Heart right ventricle (tissue), 16 donors: ENCODE measurements around the gene HOTAIR. TPM values are rescaled to one million over a fixed set of nuclear protein-coding genes. Genes with fewer than 3 reads are reported as not detected.

ENCODE experiments used
- ATAC-seq, 8 donors: fragments of 200-7000 bp; cut with Tn5 transposase; one replicate each; pipeline ENCODE4 v1.9.1; 2020; ENCODE audit warnings: mild to moderate bottlenecking in 8 of 8, moderate library complexity in 8 of 8, moderate number of reproducible peaks in 1 of 8
- DNase-seq, 2 donors: peaks; one replicate each; pipeline ENCODE4 v3.0.0-alpha.2; 2020
- H3K27ac ChIP-seq, 10 donors: fragments of 200-600 bp; sonication (generic) in 2 of 10; one replicate each; pipeline versions ENCODE4 v1.5.0 to v1.8.0; 2020 to 2022; ENCODE audit warnings: mild to moderate bottlenecking in 3 of 10
- H3K27me3 ChIP-seq, 7 donors: fragments of 200-600 bp; one replicate each; pipeline ENCODE4 v1.8.0; 2021 to 2022; ENCODE audit warnings: mild to moderate bottlenecking in 2 of 7
- H3K36me3 ChIP-seq, 9 donors: fragments of 200-600 bp; sonication (generic) in 1 of 9; one replicate each; pipeline versions ENCODE4 v1.5.0 to v1.8.0; 2020 to 2022; ENCODE audit warnings: mild to moderate bottlenecking in 2 of 9
- H3K4me1 ChIP-seq, 9 donors: fragments of 200-600 bp; sonication (generic) in 1 of 9; one replicate each; pipeline versions ENCODE4 v1.5.0 to v1.8.0; 2020 to 2022; ENCODE audit warnings: mild to moderate bottlenecking in 4 of 9
- H3K4me3 ChIP-seq, 10 donors: fragments of 200-600 bp; sonication (generic) in 2 of 10; one replicate each; pipeline versions ENCODE4 v1.5.0 to v1.8.0; 2020 to 2022; ENCODE audit warnings: mild to moderate bottlenecking in 7 of 10, moderate library complexity in 2 of 10
- H3K9me3 ChIP-seq, 11 donors: fragments of 200-600 bp in 10 of 11; sonication (generic) in 2 of 11; one replicate each; pipeline versions ENCODE4 v1.5.0 to v1.8.0; 2013 to 2022; ENCODE audit warnings: mild to moderate bottlenecking in 2 of 11, control low read depth in 1 of 11, moderate library complexity in 1 of 11
- CTCF ChIP-seq, 9 donors: fragments of 200-600 bp; sonication (generic) in 2 of 9; IDR thresholded peaks; one replicate each; pipeline versions ENCODE4 v1.5.0 to v1.8.0; 2021 to 2022; ENCODE audit warnings: antibody characterized with exemption in 9 of 9, mild to moderate bottlenecking in 5 of 9, moderate library complexity in 1 of 9
- WGBS, 2 donors: extraction: QIAGEN DNeasy Blood & Tissue Kit; methylation state at CpG; one replicate each; pipeline ENCODE4 v1.1.7; 2013; ENCODE audit warnings: inconsistent platforms in 1 of 2; 5-methylcytosine and 5-hydroxymethylcytosine counted together
- intact Hi-C, 10 donors: fragments of 100-400 bp; cut with DNase I; formaldehyde crosslinking; loops; one replicate each; pipeline versions ENCODE4 v1.11.1 to v1.14.2; 2022
- polyA plus RNA-seq, 2 donors: library from polyadenylated mRNA; stranded (reverse); fragments of 200-250 nt; gene quantifications; one replicate each; pipeline ENCODE4 v1.2.3, GENCODE V29; 2013
- total RNA-seq, 10 donors: library from RNA; stranded (reverse); fragmentation: NEBNext Ultra II Directional in 3 of 10; extraction: Animal tissue kit (Norgen Biotek cat#: 25700) in 3 of 10; gene quantifications; one replicate each; pipeline versions ENCODE4 v1.2.1 to v1.2.4, GENCODE V29; 2021 to 2023
- donor health status: Arrhythmogenic right ventricular cardiomyopathy.
- donor health status: ischemic (EF 13 %, LVEDD 7.1; RV severe dilation, severe dysfunction).
- donor health status: healthy with polysubstance abuse.
- donor health status: DM: no; HTN: yes; CAD: no.
- donor health status: DM: no; HTN: no; CAD: no.
- donor health status: ischemic (EF 25% LVEDD 6.9; RV normal size, moderate dysfunction).
- donor health status: ischemic (EF 25% LVEDD 5.7; RV mildly dilated, moderate dysfunction).
- donor health status: healthy.
- donor health status: DM: yes; HTN: yes; CAD: no.
- donor health status: Ischemic cardiomyopathy.
- donor health status: ischemic (EF 35%, LVEDD 5.7; RV mildly dilated, moderate dysfunction).
- donor health status: nonischemic (EF 11% LVEDD 7.7; RV severe dilation, severe dysfunction).
- donor health status: DM: yes; HTN: yes; CAD: no.
- donor health status: PGD.
- donor health status: ischemic (EF 29% LVEDD 5.4; RV normal size, mild dysfunction).
- donor health status: nonischemic (EF 23%, LVEDD 6.1; RV moderate dilation, normal function).

The HOTAIR gene
- total and polyA plus RNA-seq, 12 donors: not detected

DNA sequence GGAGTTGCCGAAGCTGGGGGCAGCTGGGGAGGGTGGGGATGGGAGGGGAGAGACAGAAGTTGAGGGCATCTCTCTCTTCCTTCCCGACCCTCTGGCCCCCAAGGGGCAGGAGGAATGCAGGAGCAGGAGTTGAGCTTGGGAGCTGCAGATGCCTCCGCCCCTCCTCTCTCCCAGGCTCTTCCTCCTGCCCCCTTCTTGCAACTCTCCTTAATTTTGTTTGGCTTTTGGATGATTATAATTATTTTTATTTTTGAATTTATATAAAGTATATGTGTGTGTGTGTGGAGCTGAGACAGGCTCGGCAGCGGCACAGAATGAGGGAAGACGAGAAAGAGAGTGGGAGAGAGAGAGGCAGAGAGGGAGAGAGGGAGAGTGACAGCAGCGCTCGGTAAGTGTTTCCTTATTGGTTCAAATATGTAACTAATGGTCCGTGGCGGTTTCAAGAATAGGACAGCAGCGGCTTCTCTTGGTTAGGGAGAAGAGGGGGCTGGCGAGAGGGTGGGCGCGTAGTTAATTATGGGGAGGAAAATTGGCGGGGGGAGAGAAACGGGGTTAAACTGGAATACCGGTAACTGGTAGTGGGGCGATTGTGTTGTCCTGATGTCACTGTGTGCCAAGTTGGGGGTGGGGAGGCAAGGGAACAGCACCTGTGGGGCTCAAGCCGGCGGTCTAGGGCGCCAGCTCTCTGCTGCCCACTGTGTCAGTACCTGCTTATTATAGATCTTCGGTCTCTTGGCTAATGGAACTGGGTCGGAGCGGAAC is 42.5 kb upstream of the HOTAIR start:
- no peaks in the 10 kb centered on the region for H3K36me3 ChIP-seq
- H3K27ac ChIP-seq: peak overlapping the region in 3 of 10 donors; percentile 6 to 50 (median 16)
- H3K9me3 ChIP-seq: no peaks in the 10 kb centered on the region
- peak overlapping the region; percentile 16 to 53 (median 49) for H3K4me3 ChIP-seq
- TF ChIP-seq CTCF (IDR thresholded peaks at IDR 0.05): no peak
- H3K4me1 ChIP-seq: peaks cover 5 to 42% (median 31%) of the 10 kb centered on the region in 9 donors
- peak; percentile 17 to 57 (median 46) for ATAC-seq
- intact Hi-C loops: loop anchor here in 1 of 10 donors (10.0 kb wide), 1 partner anchor 338 kb away; no protein-coding TSS in a partner anchor
- H3K27me3 ChIP-seq: peaks cover 26 to 100% (median 96%) of the 10 kb centered on the region in 7 donors
- no peak for DNase-seq
- WGBS, 2 donors: 2 to 4% methylated on average over 24 of the region's 24 CpGs

DNA sequence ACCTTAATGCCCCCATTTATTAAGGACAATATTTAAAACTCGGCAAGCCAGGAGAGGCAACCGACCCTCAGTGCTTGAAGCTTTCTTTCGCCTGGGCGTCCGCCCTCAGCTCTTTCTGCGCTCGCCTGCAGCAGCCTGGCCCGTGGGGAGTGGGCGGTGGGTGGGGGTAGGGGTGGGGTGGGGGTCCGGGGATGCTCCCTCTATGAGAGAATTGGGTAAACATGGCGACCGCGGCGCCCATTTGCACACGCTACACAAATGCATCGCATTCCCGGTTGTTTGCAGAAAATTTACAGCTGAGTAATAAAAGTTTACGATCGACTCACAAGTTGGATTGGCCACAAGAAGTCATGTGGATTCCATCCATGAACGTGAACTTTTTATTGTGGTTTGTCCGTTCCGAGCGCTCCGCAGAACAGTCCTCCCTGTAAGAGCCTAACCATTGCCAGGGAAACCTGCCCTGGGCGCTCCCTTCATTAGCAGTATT is 41.8 kb upstream of the HOTAIR start:
- H3K36me3 ChIP-seq: no peaks in the 10 kb centered on the region
- no peak overlapping the region for H3K27ac ChIP-seq
- intact Hi-C loops: loop anchor here in 1 of 10 donors (10.0 kb wide), 1 partner anchor 338 kb away; no protein-coding TSS in a partner anchor

DNA sequence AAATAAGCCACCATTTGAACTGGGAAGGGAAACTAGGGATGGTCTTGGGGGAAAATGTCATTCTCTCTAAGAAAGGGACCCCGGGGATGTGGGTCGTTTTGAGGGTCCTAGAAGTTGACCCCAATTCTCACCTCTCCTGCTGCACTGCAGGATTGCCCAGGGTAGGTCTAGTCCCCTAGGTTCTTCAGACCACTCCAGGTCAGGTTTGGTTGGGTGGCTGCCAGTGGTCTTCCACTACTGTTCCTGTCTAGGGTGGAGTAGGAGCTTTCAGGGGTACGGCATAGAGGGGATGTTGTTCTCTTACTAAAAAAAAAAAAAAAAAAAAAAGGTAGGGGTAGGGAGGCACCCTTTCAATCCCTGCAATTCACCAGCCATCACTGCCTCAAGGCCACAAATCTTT is 41.3 kb upstream of the HOTAIR start:
- H3K4me3 ChIP-seq: no peak overlapping the region
- intact Hi-C loops: loop anchor here in 1 of 10 donors (10.0 kb wide), 1 partner anchor 339 kb away; no protein-coding TSS in a partner anchor
- TF ChIP-seq CTCF (IDR thresholded peaks at IDR 0.05): no peak
- no peak for DNase-seq
- peaks cover 26 to 100% (median 96%) of the 10 kb centered on the region in 7 donors for H3K27me3 ChIP-seq
- H3K36me3 ChIP-seq: no peaks in the 10 kb centered on the region
- 15 to 21% methylated on average over 3 of the region's 3 CpGs for WGBS, 2 donors
- H3K9me3 ChIP-seq: no peaks in the 10 kb centered on the region
- ATAC-seq: no peak
- no peak overlapping the region for H3K27ac ChIP-seq
- H3K4me1 ChIP-seq: peaks cover 5 to 42% (median 31%) of the 10 kb centered on the region in 9 donors

More for the DNA sequence above, 41.8 kb upstream of the HOTAIR start:
- Histone ChIP-seq H3K4me1 (peaks cover 5 to 42% (median 31%) of the 10 kb centered on the region in 9 donors), H3K9me3 (no peaks in the 10 kb centered on the region), H3K27me3 (peaks cover 26 to 100% (median 96%) of the 10 kb centered on the region in 7 donors), H3K4me3 (peak overlapping the region in 5 of 10 donors; percentile 40 to 52 (median 49))
- ATAC-seq (no peak), DNase-seq (no peak)
- TF ChIP-seq CTCF (IDR thresholded peaks at IDR 0.05): no peak
- 3 to 4% methylated on average over 25 of the region's 25 CpGs for WGBS, 2 donors

DNA sequence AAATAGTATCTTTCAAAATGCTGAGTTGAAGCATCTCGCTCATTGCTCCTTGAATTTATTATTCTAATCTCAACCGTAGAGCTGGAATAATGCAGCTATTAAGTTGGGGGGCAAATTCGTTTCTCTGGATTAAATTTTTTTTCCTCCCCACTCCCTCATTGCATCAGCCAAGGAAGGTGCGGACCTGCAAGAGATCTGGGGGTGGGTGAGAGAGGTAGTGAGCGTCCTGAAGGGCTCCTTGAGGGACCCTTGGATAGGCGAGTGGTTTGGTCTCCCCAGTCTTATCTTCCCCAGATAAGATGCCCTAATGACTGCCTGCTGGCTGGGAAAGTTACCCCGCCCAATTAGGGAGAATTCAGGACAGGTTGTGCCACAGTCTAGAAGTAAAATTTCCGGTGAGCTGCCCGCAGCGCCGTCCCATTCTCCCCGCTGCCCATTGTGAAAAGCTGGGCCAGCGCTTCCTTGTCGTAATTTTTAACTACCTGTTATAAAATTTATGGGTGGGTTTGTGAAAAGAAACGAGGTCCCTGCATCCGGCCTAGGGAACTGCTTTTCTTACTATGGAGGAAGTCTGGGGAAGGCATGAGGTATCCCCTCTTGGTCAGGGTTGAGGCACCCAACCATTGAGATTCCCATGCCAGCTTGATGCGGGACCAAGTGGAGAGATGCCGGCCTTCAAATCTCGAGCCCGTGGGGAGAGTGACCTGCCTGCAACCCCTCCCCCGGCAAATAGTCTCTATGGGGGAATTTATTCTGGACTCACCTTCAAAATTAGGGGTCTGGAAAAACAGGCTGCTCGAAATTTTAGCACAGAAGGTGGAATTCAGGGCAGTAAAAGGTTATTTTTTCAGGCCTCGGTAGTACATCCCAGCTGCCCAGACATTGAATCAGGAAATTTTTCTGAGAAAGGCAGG is 40.5 kb upstream of the HOTAIR start:
- H3K27me3 ChIP-seq: peaks cover 33 to 100% (median 97%) of the 10 kb centered on the region in 7 donors
- intact Hi-C loops: loop anchor here in 1 of 10 donors (10.0 kb wide), 1 partner anchor 340 kb away; no protein-coding TSS in a partner anchor
- H3K9me3 ChIP-seq: no peaks in the 10 kb centered on the region
- no peak for ATAC-seq
- no peak overlapping the region for H3K27ac ChIP-seq
- H3K4me3 ChIP-seq: no peak overlapping the region
- no peaks in the 10 kb centered on the region for H3K36me3 ChIP-seq
- no peak for DNase-seq
- WGBS, 2 donors: 10 to 16% methylated on average over 23 of the region's 23 CpGs
- H3K4me1 ChIP-seq: peaks cover 5 to 40% (median 29%) of the 10 kb centered on the region in 9 donors
- no peak for TF ChIP-seq CTCF (IDR thresholded peaks at IDR 0.05)
